CD4-positive, alpha-beta T cell (primary cell): ENCODE results near the gene CYB561A3. TPM values are rescaled to one million over a fixed set of nuclear protein-coding genes. Genes with fewer than 3 reads are reported as not detected.

Source experiments
- ATAC-seq: fragments of 200-7000 bp; cut with Tn5 transposase; one replicate; pipeline ENCODE4 v1.10.0; 2022; ENCODE audit warnings: mild to moderate bottlenecking; ENCODE audit not compliant: poor library complexity
- CTCF ChIA-PET: fragments of 350-600 bp; sonication (Branson Sonifier 250); formaldehyde crosslinking; loops from one replicate; lab custom pipeline; 2021; ENCODE audit warnings: antibody characterized with exemption, inconsistent platforms; lab: Charles Lee
- POLR2A ChIA-PET: fragments of 350-600 bp; sonication (Branson Sonifier 250); formaldehyde crosslinking; loops from one replicate; lab custom pipeline; 2021; ENCODE audit warnings: antibody characterized with exemption, inconsistent platforms; lab: Charles Lee
- DNase-seq, 14 experiments: peaks; one replicate each; pipeline ENCODE4 v3.0.0-alpha.2; 2013 to 2020; ENCODE audit warnings: mixed read lengths in 2 of 14
- H3K27ac ChIP-seq, 2 donors: one replicate each; pipeline versions ENCODE4 v1.5.1 to v1.7.0; 2013; ENCODE audit warnings: low read length in 2 of 2, low read depth in 1 of 2, mild to moderate bottlenecking in 1 of 2
- H3K27me3 ChIP-seq, 2 experiments: 1 replicate in 1 of 2; 2 replicates in 1 of 2; pipeline versions ENCODE4 v1.6.1 to v1.7.0; 2013; ENCODE audit warnings: low read length in 2 of 2, control low read depth in 1 of 2, mild to moderate bottlenecking in 1 of 2, moderate library complexity in 1 of 2; ENCODE audit not compliant: insufficient read depth in 2 of 2, control insufficient read depth in 1 of 2
- H3K36me3 ChIP-seq: one replicate; pipeline ENCODE4 v1.6.1; 2013; ENCODE audit warnings: low read length, control low read depth; ENCODE audit not compliant: insufficient read depth
- H3K4me1 ChIP-seq: one replicate; pipeline ENCODE4 v1.6.1; 2013; ENCODE audit warnings: low read length, control low read depth; ENCODE audit not compliant: insufficient read depth
- H3K4me3 ChIP-seq: one replicate; pipeline ENCODE4 v1.5.1; 2013; ENCODE audit warnings: mild to moderate bottlenecking, low read length, moderate library complexity
- H3K9me3 ChIP-seq, 2 experiments: 1 replicate in 1 of 2; 2 replicates in 1 of 2; pipeline versions ENCODE4 v1.6.1 to v1.7.0; 2013; ENCODE audit warnings: low read length in 2 of 2, mild to moderate bottlenecking in 2 of 2, control low read depth in 1 of 2, moderate library complexity in 1 of 2; ENCODE audit not compliant: control insufficient read depth in 1 of 2, insufficient read depth in 1 of 2
- H3K27ac Mint-ChIP-seq: one replicate; pipeline ENCODE4 v1.8.0; 2020; ENCODE audit warnings: mixed read lengths
- H3K27me3 Mint-ChIP-seq: one replicate; pipeline ENCODE4 v1.8.0; 2021; ENCODE audit warnings: mixed read lengths
- H3K36me3 Mint-ChIP-seq: one replicate; pipeline ENCODE4 v1.8.0; 2021; ENCODE audit warnings: low read depth, mixed read lengths
- H3K4me1 Mint-ChIP-seq: one replicate; pipeline ENCODE4 v1.8.0; 2021; ENCODE audit warnings: low read depth, mixed read lengths
- H3K4me3 Mint-ChIP-seq: one replicate; pipeline ENCODE4 v1.8.0; 2020; ENCODE audit warnings: mild to moderate bottlenecking, mixed read lengths
- H3K9me3 Mint-ChIP-seq: one replicate; pipeline ENCODE4 v1.8.0; 2020; ENCODE audit warnings: mixed read lengths
- intact Hi-C, 2 experiments: fragments of 100-400 bp; cut with DNase I in 1 of 2; cut with micrococcal nuclease in 1 of 2; formaldehyde crosslinking; loops; one replicate each; pipeline versions ENCODE4 v1.15.1 to v1.9.0; 2023 to 2025; cut with DNase I, micrococcal nuclease
- total RNA-seq, 174 experiments: library from RNA in 2 of 174; stranded (reverse) in 2 of 174; gene quantifications; one replicate each; pipeline ENCODE4 v1.2.3 and lab custom pipeline; 2021 to 2026
- TF ChIP-seq, protein P1 (sequence below): fragments of 200-600 bp; IDR thresholded peaks from one replicate; pipeline ENCODE4 v1.8.0; 2022; ENCODE audit warnings: antibody characterized with exemption, mild to moderate bottlenecking

CYB561A3 gene
- total RNA-seq, 2 experiments from 2014 or later, result 24.4 to 25.8 TPM

DNA sequence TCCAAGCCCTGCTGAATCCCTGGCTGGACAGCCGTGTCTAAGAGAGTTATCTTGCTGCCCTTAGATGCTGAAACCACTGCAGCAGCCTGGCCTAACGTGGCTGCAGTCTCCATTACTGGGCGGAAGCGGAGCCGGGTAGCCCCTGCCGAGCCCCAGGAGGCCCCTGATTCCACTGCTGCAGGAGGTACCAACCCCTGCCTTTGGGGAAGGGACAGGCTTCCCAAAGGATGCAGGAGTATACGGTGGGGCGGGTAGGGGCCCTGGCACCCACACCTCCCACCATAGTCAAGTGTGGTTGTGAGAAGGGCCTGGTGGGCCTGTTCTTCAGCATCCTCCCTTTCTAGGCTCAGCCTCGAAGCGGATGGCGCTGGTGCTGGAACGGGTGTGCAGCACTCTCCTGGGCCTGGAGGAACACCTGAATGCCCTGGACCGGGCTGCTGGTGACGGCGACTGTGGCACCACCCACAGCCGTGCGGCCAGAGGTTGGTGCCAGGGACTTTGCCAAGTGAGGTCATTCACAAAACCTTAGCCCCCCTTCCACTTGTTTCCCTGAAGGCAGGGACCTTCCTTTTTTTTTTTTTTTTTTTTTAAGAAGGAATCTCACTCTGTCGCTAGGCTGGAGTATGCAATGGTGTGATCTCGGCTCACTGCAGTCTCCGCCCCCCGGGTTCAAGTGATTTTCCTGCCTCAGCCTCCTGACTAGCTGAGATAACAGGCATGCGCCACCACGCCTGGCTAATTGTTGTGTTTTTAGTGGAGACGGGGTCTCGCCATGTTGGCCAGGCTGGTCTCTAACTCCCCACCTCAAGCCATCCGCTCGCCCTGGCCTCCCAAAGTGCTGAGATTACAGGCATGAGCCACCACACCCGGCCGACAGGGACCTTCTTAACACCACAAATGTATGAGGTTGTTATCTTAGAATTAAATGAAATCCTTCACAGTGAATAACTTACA, 17.6 kb downstream of the CYB561A3 start:
- no peaks in the 10 kb centered on the region for H3K27me3 Mint-ChIP-seq
- ChIA-PET CTCF (no interaction called here), POLR2A (no interaction called here)
- Histone ChIP-seq H3K27ac (no peak overlapping the region), H3K36me3 (peaks cover 24% of the 10 kb centered on the region), H3K4me1 (no peaks in the 10 kb centered on the region), H3K9me3 (no peaks in the 10 kb centered on the region), H3K27me3 (no peaks in the 10 kb centered on the region), H3K4me3 (no peak overlapping the region)
- H3K4me3 Mint-ChIP-seq, result no peak overlapping the region
- H3K9me3 Mint-ChIP-seq, result no peaks in the 10 kb centered on the region
- TF ChIP-seq, protein P1, sequence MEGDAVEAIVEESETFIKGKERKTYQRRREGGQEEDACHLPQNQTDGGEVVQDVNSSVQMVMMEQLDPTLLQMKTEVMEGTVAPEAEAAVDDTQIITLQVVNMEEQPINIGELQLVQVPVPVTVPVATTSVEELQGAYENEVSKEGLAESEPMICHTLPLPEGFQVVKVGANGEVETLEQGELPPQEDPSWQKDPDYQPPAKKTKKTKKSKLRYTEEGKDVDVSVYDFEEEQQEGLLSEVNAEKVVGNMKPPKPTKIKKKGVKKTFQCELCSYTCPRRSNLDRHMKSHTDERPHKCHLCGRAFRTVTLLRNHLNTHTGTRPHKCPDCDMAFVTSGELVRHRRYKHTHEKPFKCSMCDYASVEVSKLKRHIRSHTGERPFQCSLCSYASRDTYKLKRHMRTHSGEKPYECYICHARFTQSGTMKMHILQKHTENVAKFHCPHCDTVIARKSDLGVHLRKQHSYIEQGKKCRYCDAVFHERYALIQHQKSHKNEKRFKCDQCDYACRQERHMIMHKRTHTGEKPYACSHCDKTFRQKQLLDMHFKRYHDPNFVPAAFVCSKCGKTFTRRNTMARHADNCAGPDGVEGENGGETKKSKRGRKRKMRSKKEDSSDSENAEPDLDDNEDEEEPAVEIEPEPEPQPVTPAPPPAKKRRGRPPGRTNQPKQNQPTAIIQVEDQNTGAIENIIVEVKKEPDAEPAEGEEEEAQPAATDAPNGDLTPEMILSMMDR, result no peak
- H3K4me1 Mint-ChIP-seq, result no peaks in the 10 kb centered on the region
- DNase-seq (no peak), ATAC-seq (no peak)
- intact Hi-C loops, result no loop called here
- no peak overlapping the region for H3K27ac Mint-ChIP-seq
- H3K36me3 Mint-ChIP-seq, result peaks cover 33% of the 10 kb centered on the region

DNA sequence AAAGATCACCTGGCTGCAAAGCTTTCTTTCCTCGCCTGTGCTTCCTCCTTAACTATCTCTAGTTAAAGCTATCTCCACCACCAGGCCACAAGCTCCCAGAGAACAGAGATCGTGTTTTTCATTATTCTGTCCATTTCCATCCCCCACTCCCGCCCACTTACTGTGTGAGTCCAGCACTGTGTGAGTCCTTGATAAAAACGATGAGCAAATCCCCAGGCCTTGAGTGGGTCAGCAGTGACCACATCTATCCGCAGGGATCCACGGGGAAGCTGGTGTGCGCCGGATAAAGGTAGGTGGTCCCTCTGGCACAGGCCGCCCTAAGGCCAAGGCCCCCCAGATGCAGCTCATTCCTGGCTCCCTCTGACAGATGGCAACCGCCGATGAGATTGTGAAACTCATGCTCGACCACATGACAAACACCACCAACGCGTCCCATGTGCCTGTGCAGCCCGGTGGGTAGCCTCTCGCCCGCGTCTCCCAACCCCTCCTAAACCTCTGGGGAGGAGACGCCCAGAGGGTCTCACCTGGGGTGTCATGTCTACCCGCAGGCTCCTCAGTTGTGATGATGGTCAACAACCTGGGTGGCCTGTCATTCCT, 19.4 kb downstream of the CYB561A3 start:
- no peak for ATAC-seq
- Histone ChIP-seq H3K27ac (no peak overlapping the region), H3K36me3 (peaks cover 13% of the 10 kb centered on the region), H3K9me3 (no peaks in the 10 kb centered on the region), H3K4me3 (no peak overlapping the region), H3K27me3 (no peaks in the 10 kb centered on the region), H3K4me1 (no peaks in the 10 kb centered on the region)
- DNase-seq, result no peak
- CTCF ChIA-PET, result no interaction called here
- H3K4me3 Mint-ChIP-seq, result no peak overlapping the region
- H3K27me3 Mint-ChIP-seq, result no peaks in the 10 kb centered on the region
- no peaks in the 10 kb centered on the region for H3K4me1 Mint-ChIP-seq
- POLR2A ChIA-PET, result no interaction called here
- H3K27ac Mint-ChIP-seq, result no peak overlapping the region
- TF ChIP-seq, protein P1, result no peak
- peaks cover 20% of the 10 kb centered on the region for H3K36me3 Mint-ChIP-seq
- no peaks in the 10 kb centered on the region for H3K9me3 Mint-ChIP-seq
- intact Hi-C loops, result no loop called here

DNA sequence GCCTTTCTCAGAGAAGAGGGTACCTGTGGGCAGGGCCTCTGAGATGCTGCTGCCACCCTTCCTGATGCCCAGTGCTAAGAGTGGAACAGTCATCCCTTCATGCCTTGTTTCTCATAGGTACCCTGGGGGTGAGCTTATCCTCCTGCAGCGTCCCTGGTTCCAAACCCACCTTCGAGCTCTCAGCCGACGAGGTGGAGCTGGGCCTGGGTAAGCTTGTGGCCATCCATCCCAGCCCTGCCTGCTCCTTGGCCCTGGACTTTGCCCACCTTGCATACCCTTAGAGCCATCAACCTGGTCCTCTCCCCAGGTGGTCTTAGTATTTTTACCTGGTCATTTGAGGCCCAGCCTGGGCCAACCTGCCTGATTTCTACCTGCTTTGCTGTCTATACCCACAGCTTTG, 20.0 kb downstream of the CYB561A3 start:
- intact Hi-C loops, result no loop called here
- Mint-ChIP-seq H3K27me3 (no peaks in the 10 kb centered on the region), H3K9me3 (no peaks in the 10 kb centered on the region), H3K4me3 (no peak overlapping the region), H3K4me1 (peaks cover under 1% of the 10 kb centered on the region), H3K36me3 (peaks cover 17% of the 10 kb centered on the region), H3K27ac (no peak overlapping the region)
- ChIA-PET POLR2A (no interaction called here), CTCF (no interaction called here)
- no peaks in the 10 kb centered on the region for H3K4me1 ChIP-seq
- ATAC-seq, result no peak
- H3K4me3 ChIP-seq, result no peak overlapping the region
- H3K27ac ChIP-seq, result no peak overlapping the region
- no peak for DNase-seq
- peaks cover 13% of the 10 kb centered on the region for H3K36me3 ChIP-seq
- TF ChIP-seq, protein P1, result no peak
- H3K9me3 ChIP-seq, result no peaks in the 10 kb centered on the region
- no peaks in the 10 kb centered on the region for H3K27me3 ChIP-seq
